Stimulated activated CD8-positive, alpha-beta memory T cell treated with anti-CD3 and anti-CD28 coated beads, Interleukin-7, amount 100 ng/mL, for 24 hours (primary cell): Measurements from ENCODE around the gene ZDHHC22.
"Not testable (repeated sequence)": the region's sequence is repeated elsewhere in the genome, so short reads cannot be mapped to it uniquely, and the experiment has no call there.

Source experiments
- DNase-seq: peaks from one replicate; pipeline ENCODE4 v3.0.0-alpha.2; 2020; ENCODE audit warnings: low read depth

ZDHHC22 gene

DNA sequence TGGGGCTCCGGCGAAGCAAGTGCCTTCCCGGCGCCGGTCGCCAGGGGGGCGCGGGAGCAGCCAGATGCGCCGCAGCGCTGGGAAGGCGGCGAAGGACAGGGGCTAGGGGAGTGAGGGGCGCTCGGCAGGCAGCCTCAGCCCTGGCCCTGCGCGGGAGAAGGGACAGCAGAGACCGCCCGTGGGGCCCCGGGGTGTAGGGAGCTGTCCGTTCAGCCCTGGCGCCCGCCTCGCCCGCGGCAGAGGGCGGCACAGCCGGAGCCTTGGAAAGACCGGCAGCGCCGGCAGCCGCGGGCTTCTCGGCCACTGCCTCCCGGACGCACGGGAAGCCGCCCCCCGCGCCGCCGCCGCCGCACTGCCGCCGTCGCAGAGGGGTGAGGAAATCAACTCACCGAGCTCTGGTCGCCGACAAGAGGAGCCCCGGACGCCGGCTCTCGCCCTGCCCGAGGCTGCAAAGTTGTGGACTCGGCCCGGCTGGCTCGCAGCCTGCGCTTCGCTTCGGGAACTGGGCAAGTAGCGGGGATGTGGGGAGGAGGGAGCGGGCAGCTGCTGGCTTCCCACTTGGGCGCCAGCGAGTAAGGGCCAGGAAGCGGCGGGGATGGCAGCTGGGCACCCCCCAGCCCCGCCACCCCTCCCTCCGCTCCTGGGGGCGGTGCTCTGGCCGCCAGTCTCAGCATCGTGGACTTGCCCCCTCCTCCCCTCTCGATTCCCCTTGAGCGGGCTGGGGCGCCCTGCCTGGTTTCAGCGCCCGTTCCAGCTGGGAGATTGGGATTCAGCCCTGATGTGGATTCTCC is at the start of gene ZDHHC22:
Gene ZDHHC22, minus strand, starts transcription at position 578 of the 791 bp plus-strand sequence. CDS start 2,053 bp downstream, outside the sequence.
- DNase-seq, result no peak

DNA sequence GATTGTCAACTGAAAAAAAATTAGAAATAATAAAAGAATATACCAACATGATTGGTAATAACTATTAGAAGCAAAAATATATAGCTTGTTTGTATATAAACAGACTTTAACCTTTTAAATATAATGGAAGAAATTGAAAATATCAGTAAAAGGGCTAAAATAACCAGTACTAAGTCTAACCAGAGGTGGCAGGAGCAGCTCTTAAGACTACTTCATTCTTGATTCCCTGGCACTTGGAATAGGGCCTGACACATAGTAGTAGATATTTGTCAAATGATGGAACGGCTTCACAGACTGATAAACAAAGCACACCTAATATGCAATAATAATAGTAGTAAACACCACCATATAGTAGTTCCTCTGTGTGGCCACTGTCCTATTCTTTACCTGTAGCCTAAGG is 49.4 kb upstream of the ZDHHC22 start:
- DNase-seq, result no peak

GRCh38 chr14:77189479-77189878 is 47.9 kb upstream of the ZDHHC22 start:
- DNase-seq, result no peak

DNA sequence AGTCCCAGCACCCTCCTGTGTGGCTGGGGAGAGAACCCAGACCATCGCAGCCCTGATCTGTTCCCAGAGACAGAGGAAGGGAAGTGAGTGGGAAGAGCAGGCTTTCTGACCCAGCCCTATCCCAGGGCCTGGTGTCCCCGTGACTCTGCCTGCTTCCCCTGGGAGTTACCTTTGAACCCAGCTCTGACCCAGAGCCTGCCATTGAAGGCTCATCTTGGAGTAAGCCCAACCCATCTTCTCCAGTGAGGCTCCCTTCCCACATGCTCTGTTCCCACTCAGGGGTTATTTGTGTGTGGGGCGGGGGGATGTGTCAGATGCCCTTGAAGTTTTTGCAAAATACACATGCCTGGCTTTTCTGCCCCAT is 46.0 kb upstream of the ZDHHC22 start:
- DNase-seq, result no peak

DNA sequence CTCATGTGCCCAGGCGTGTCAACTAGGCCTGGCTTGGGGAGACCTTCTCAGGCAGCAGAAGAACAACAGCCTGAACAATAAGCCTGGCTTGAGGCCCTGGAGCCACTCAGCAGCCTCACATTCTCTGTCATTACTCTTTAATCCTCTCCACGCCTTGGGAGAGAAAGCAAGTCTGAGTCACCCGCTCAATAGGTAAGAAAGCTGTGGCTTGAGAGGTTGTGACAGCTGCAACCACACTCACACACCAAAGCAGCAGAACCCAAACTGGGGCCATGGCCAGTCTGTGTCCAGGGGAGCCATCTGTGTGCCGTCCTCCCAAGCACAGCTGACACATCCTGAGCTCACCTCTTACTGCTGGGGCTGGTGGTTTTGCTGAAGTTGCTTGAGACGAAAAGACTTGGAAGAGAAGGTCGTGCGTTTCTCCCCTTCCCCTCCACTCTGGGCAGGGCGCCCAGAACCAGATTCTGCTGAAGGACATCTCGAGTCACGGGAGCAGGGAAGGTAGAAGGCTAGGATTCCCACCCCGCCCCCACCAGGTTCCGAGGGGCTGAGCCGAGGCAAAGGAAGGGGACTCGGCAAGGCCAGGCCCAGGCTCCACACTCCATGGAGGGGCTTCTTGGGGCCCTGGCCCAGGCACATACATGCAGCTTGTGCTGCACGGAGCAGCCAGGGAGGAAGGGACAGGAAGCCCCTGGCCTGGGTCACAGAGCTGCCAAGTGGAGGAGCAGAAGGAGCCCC is 45.5 kb upstream of the ZDHHC22 start:
- no peak for DNase-seq

DNA sequence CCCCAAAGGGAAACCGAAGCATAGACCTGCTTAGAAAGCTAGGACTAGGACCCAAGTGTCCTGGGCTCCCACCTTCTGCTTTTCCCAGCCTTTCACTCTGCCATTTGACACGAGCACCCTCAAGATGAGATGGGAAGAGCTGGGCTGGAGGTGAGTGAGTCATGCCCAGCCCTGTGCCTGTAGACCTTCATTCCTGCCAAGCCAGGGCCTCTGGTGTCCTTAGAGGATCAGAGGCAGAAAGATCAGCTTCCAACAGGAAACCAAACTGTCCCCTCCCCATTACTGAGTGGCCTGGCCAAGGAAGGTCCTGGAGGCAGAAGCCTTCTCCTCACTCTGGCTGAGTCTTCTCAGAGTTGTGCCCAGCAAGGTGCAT is 43.5 kb upstream of the ZDHHC22 start:
- DNase-seq, result no peak

DNA sequence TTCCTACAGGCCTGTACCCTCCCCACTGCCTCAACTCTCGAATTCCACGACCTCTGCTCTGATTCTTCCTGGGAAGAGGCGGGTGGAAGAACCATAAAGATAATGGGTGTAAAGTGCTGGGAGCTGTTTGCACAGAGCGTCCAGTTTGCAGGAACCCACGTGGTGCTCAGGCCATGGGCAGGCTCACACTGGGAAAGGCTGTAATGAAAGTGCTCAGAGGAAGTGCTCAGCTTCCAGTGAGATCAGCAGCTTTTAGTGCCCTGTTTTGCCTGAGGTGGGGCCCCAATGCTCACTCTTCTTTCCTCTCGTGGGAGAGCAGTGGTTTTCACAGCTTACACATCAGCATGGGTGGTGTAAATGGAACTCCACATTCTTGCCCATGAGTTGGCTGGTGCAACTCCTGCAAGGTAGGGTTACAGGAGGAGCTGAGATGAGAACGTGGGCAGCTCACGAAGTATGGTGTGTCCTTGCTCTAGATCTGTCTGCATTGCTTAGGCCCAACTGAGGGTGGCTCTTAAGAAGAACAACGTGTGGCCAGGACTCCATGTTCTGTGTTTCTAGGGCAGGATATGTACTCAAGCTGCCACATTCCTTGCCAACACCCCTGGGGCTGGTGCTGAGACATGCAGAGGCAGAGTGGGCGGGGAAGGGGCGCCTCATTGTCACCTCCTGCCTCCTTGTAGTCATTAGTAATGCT is 43.0 kb upstream of the ZDHHC22 start:
- no peak for DNase-seq

DNA sequence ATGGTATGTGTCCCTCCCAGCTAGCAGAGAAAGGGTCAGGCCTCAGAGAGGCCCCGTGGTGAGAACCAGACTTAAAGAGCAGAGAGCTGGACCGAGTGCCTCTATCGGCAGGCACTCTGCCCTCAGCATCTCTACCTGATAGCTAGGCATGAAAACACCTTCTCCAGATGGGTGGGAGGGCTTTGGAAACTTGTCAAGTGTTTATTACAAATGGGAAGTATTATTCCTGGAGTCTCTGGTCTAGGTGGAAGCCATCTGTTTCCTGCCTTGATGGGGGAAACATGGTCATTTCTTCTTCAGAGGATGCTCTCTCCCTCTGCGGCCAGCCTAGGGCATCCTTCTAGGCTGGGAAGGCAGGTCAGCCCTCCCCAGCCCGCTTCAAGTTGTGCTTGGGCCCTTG is 42.3 kb upstream of the ZDHHC22 start:
- DNase-seq, result no peak

GRCh38 chr14:77181603-77182437 is 40.2 kb upstream of the ZDHHC22 start, which contains the start of gene TMEM63C:
TMEM63C (plus strand) TSS chr14:77181798; CDS start chr14:77218814, 37,016 bp downstream.
- DNase-seq, result peak; percentile 23

- DNase-seq, result no peak
These were observed 39.4 kb upstream of the ZDHHC22 start for GRCh38 chr14:77180726-77181602.

DNA sequence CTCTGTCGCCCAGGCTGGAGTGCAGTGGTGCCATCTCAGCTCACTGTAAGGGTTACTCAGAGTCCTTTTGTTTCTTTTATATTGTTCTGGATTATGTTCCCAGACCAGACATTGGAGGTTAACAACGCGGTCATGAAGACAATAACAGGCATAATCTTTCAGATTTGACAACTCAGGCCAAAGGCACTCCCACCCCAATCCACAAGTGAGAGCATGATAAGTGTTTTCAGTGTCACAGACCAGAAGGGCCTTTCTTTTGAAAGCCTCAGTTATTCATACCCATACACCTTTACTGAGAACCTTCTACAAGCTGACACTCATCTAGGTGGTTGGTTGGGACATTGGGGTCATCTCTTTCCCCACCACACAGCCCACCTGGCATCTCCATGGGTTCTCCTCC is 37.1 kb upstream of the ZDHHC22 start:
- DNase-seq, result no peak

DNA sequence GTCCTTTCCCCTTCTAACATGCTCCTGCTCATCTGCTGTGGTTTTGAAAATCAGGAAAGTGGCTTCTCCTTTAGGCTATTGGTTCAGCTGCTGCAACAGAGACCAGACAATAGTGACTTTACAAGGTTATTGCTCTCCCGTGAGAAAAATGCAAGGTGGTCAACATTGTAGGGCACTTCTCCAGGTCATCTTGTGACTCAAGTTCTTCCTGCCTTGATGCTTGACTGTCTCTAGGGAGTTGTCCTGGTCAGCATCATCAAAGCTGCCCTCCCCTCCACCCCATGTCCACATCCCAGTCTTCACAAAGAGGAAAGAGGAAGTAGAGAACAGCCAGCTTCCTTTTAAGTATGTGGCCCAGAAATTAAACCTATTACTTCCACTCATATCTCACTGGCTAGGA is 36.1 kb upstream of the ZDHHC22 start:
- DNase-seq, result no peak

DNA sequence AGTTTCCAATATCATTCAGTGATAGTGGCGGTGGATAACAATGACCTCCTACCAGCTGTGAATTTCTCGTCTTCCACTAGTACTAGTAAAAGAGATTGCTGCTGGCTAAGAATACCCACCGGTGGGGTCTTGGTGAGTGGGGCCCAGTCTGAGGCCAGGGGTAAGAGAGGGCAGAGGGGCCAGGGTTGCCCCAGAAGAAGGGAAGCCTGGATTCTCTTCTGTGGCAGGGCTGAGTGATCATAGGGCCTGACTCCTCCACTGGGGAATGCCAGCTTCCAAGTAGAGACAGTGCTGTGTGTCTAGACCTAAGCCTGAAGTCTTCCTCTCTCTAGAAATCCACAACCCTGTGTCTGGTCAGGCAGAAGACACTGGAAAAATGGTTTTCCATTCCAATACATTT is 34.3 kb upstream of the ZDHHC22 start:
- no peak for DNase-seq

GRCh38 chr14:77173911-77174617 is 32.5 kb upstream of the ZDHHC22 start:
- not testable (repeated sequence) for DNase-seq

- DNase-seq, result no peak
These were observed 31.3 kb upstream of the ZDHHC22 start for GRCh38 chr14:77172916-77173315.

DNA sequence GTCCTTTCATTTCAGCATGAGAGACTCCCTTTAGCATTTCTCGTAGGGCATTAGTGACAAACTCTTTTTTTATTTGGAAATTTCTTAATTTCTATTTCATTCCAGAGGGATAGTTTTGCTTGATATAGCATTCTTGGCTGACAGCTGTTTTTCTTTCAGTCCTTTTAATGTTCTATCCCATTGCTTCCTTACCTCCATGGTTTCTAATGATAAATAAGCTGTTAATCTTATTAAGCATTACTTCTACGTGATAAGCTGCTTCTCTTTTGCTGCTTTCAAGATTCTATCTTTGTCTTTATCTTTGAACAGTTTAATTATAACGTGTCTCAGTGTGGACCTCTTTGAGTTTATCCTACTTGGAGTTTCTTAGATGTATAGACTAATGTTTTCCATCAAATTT is 28.5 kb upstream of the ZDHHC22 start:
- DNase-seq, result no peak

GRCh38 chr14:77161011-77161410 is 19.4 kb upstream of the ZDHHC22 start:
- DNase-seq, result no peak

DNA sequence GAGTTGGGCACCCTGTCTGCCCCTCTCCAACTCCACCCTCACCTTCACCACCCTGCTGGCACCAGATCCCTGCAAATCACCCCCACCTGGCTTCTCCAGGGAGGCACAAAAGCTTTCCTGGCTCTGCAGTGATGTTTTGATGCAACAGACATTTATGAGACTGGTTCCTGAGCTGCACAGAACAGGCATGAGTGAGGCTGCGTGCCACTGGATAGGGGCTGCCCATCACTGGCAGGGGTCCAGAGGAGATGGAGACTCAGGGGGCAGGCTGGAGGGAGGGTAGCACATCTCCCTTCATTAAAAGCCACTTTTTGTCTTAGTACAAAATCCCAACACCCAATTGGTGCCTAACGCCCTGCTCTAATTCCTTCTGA is 17.3 kb upstream of the ZDHHC22 start:
- DNase-seq, result no peak

GRCh38 chr14:77158175-77158881 is 16.7 kb upstream of the ZDHHC22 start:
- no peak for DNase-seq

DNA sequence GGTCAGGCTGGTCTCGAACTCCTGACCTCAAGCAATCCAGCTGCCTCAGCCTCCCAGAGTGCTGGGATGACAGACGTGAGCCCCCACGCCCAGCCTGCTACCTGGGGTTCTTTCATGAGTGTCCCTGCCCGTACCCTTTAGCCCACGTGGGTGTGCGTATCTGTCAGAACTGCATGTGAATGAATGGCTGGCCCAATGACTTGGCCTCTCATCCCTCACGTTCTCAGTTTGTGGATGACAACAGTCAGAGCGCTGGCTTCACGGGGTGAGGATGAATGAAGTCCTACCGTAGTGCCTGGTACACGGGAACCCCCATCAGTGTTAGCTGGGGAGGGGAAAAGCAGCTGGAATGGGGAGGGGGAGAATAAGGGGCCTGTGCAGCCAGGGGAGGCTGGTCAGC is 16.1 kb upstream of the ZDHHC22 start:
- DNase-seq, result no peak
